SU-DHL-6 (cell line): Measurements from ENCODE around the gene HDAC3.

Experiments
- H2AFZ ChIP-seq: fragments of 200-600 bp; sonication (generic); 2 replicates; pipeline ENCODE4 v1.6.1; 2014; ENCODE audit warnings: low read depth, mild to moderate bottlenecking, moderate library complexity, mixed read lengths, antibody characterized with exemption, low read length; ENCODE audit not compliant: severe bottlenecking
- H3F3A ChIP-seq: fragments of 200-600 bp; shearing (Covaris generic); 2 replicates; pipeline ENCODE4 v1.6.0; 2016; ENCODE audit warnings: antibody characterized with exemption, mild to moderate bottlenecking; ENCODE audit not compliant: insufficient read depth
- H3K27ac ChIP-seq: fragments of 200-600 bp; sonication (generic); 2 replicates; pipeline ENCODE4 v1.5.1; 2016; ENCODE audit warnings: low read depth, mild to moderate bottlenecking, low read length, moderate library complexity, mixed read lengths
- H3K27me3 ChIP-seq: fragments of 200-600 bp; sonication (generic), shearing (Covaris generic); 2 replicates; pipeline ENCODE4 v1.6.0; 2014; ENCODE audit warnings: mild to moderate bottlenecking, low read length
- H3K36me3 ChIP-seq: fragments of 200-600 bp; sonication (generic); 2 replicates; pipeline ENCODE4 v1.6.1; 2014; ENCODE audit warnings: mild to moderate bottlenecking, low read length, mixed read lengths
- H3K4me2 ChIP-seq: fragments of 300-600, 200-600 bp; shearing (Covaris generic), sonication (generic); 2 replicates; pipeline ENCODE4 v1.6.0; 2014; ENCODE audit warnings: low read length, low read depth, mild to moderate bottlenecking; ENCODE audit not compliant: poor library complexity, severe bottlenecking
- H3K4me3 ChIP-seq: fragments of 200-600 bp; sonication (generic); 2 replicates; pipeline ENCODE4 v1.5.1; 2014; ENCODE audit warnings: antibody characterized with exemption, low read length, mild to moderate bottlenecking, mixed read lengths; ENCODE audit not compliant: insufficient read depth, poor library complexity, severe bottlenecking
- H3K79me2 ChIP-seq: fragments of 200-600 bp; sonication (generic); 2 replicates; pipeline ENCODE4 v1.6.1; 2014; ENCODE audit warnings: mild to moderate bottlenecking, low read length, moderate library complexity; ENCODE audit not compliant: insufficient read depth
- H3K9ac ChIP-seq: fragments of 200-600 bp; sonication (generic); 2 replicates; pipeline ENCODE4 v1.7.0; 2014; ENCODE audit warnings: mild to moderate bottlenecking, low read length
- H3K9me2 ChIP-seq: fragments of 200-600 bp; sonication (generic); replicated peaks from 2 replicates; pipeline ENCODE4 v1.6.1; 2014; ENCODE audit warnings: low read length; ENCODE audit not compliant: insufficient read depth
- H3K9me3 ChIP-seq: fragments of 200-600 bp; sonication (generic); 2 replicates; pipeline ENCODE4 v1.6.1; 2014; ENCODE audit warnings: low read length, mixed read lengths; ENCODE audit not compliant: insufficient read depth
- H4K20me1 ChIP-seq: fragments of 200-600 bp; sonication (generic); 2 replicates; pipeline ENCODE4 v1.6.1; 2014; ENCODE audit warnings: low read depth, mild to moderate bottlenecking, antibody characterized with exemption, low read length, moderate library complexity, mixed read lengths
- CTCF ChIP-seq: fragments of 200-600 bp; sonication (generic); IDR thresholded peaks from one replicate; pipeline ENCODE4 v1.5.1; 2017; ENCODE audit warnings: antibody characterized with exemption, mild to moderate bottlenecking, low read length, moderate library complexity; ENCODE audit not compliant: insufficient read depth, poor library complexity, severe bottlenecking
- EZH2phosphoT487 ChIP-seq: fragments of 200-600 bp; sonication (generic), shearing (Covaris generic); conservative IDR thresholded peaks from 2 replicates; pipeline ENCODE4 v1.6.1; 2018; ENCODE audit warnings: mild to moderate bottlenecking, antibody characterized with exemption, low read length, moderate library complexity, mixed read lengths

The HDAC3 gene

DNA sequence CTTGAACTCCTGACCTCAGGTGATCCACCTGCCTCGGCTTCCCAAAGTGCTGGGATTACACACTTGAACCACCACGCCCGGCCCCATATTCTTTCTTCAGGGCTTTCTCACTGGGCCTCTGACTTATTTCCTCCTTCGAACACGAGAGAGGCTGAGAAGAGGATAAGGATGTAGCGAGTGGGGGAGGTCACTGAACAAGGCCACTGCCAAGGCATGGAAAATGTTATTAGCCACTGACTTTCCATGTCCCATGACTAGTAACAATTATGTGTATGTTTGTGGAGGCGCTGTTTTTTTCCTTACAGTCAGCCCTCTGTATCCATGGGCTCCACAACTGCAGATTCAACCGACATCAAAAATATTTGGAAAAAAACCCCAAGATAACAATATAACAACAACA, 26.9 kb upstream of the HDAC3 start:
- Histone ChIP-seq H4K20me1 (no peaks in the 10 kb centered on the region), H3K9ac (no peak overlapping the region), H3K27me3 (no peaks in the 10 kb centered on the region), H3K9me3 (no peaks in the 10 kb centered on the region), H3K27ac (no peak overlapping the region), H2AFZ (no peak overlapping the region), H3K4me2 (no peak overlapping the region), H3K4me3 (no peak overlapping the region), H3F3A (no peaks in the 10 kb centered on the region), H3K79me2 (no peaks in the 10 kb centered on the region), H3K9me2 (no peaks in the 10 kb centered on the region), H3K36me3 (no peaks in the 10 kb centered on the region)
- TF ChIP-seq CTCF (no peak), EZH2phosphoT487 (no peak)

GRCh38 chr5:141662028-141662427, 25.4 kb upstream of the HDAC3 start:
- Histone ChIP-seq H3K79me2 (no peaks in the 10 kb centered on the region), H4K20me1 (no peaks in the 10 kb centered on the region), H3F3A (no peaks in the 10 kb centered on the region), H3K9me3 (no peaks in the 10 kb centered on the region), H3K27ac (no peak overlapping the region), H3K4me3 (no peak overlapping the region), H3K36me3 (no peaks in the 10 kb centered on the region), H3K4me2 (no peak overlapping the region), H3K27me3 (no peaks in the 10 kb centered on the region), H3K9ac (no peak overlapping the region), H2AFZ (no peak overlapping the region), H3K9me2 (no peaks in the 10 kb centered on the region)
- TF ChIP-seq CTCF = no peak
- TF ChIP-seq EZH2phosphoT487 = no peak

DNA sequence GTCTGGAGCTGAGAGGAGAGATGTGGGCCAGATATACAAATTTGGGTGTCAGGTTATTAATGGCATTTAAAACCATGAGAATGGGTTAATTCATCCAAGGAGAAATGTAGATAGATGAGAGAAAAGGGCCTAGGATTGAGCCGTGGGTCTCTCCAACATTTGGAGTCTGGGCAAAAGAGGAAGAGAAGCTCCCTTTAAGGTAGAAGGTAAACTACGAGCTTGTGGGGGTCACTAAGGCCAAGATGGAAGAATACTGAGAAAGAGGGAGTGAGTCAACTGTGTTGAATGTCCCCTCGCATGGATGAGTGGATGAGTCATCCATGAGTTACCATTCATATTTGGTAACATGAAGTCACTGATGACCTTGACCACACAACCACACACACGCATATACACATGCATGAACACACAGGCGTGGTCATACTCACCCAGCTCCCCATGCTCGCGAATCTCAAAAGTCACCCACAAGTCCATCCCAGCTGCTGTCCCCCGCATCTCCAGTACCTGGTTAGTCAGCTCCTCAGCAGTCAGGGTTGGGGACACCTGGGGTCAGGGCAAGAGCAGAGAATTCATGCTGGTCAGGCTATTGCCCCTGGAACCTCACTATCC, 21.4 kb upstream of the HDAC3 start:
- Histone ChIP-seq H4K20me1 (no peaks in the 10 kb centered on the region), H3K9me2 (no peaks in the 10 kb centered on the region), H3F3A (no peaks in the 10 kb centered on the region), H3K36me3 (no peaks in the 10 kb centered on the region), H3K9me3 (no peaks in the 10 kb centered on the region), H3K27me3 (no peaks in the 10 kb centered on the region), H3K27ac (no peak overlapping the region), H3K9ac (no peak overlapping the region), H3K4me3 (no peak overlapping the region), H3K4me2 (no peak overlapping the region), H2AFZ (no peak overlapping the region), H3K79me2 (no peaks in the 10 kb centered on the region)
- TF ChIP-seq EZH2phosphoT487 (no peak), CTCF (no peak)

- no peaks in the 10 kb centered on the region for H4K20me1 ChIP-seq
- H3K79me2 ChIP-seq = no peaks in the 10 kb centered on the region
- no peak overlapping the region for H2AFZ ChIP-seq
- H3K36me3 ChIP-seq = no peaks in the 10 kb centered on the region
- no peaks in the 10 kb centered on the region for H3K9me2 ChIP-seq
- TF ChIP-seq CTCF = no peak
- no peak for TF ChIP-seq EZH2phosphoT487
- peaks cover 2% of the 10 kb centered on the region; the same call in 1 of the 2 replicates for H3F3A ChIP-seq
- no peaks in the 10 kb centered on the region for H3K27me3 ChIP-seq
- no peak overlapping the region for H3K4me2 ChIP-seq
- H3K9ac ChIP-seq = no peak overlapping the region
- no peaks in the 10 kb centered on the region for H3K9me3 ChIP-seq
- no peak overlapping the region for H3K4me3 ChIP-seq
- no peak overlapping the region for H3K27ac ChIP-seq
Observed at GRCh38 chr5:141657404-141657803, 20.8 kb upstream of the HDAC3 start.
